Measurements from ENCODE around the gene PTPRD.

DNA sequence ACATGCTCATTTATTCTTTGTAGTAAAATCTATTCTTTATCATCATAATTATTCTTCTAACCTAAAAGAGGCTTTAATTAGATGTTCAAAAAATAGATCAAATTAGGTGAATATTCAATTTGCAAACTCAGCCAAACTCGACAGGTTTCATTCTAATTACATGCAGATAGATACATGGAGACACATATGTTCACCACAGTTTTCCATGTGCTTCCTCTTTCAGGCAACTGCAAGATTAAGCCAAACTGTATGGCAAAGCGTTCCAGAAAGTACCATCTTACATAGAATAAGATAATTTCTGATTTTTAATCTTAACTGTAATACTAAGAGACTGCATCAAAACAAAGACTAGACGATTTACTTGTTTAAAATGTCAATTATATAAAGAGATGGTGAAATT is 1944.6 kb downstream of the PTPRD start:
- TF ChIP-seq CTCF (IDR thresholded peaks at IDR 0.05) (no peak), POLR2AphosphoS5 (IDR thresholded peaks at IDR 0.05; ENCODE audit: low read depth, low read length) (no peak)
